ENCODE results near the gene ASAH2B. TPM values are rescaled to one million over a fixed set of nuclear protein-coding genes. Genes with fewer than 3 reads are reported as not detected.

The ASAH2B gene
- total RNA-seq, 1 donor from 2014 or later = 3.8 TPM

- no peak for DNase-seq (ENCODE audit: extremely low spot score, unreplicated experiment)
- H3K4me1 Mint-ChIP-seq (ENCODE audit: unreplicated experiment) = no peaks in the 10 kb centered on the region
- no peak overlapping the region for H3K27ac Mint-ChIP-seq (ENCODE audit: unreplicated experiment)
- peaks cover 30% of the 10 kb centered on the region for H3K27me3 Mint-ChIP-seq (ENCODE audit: unreplicated experiment)
- TF ChIP-seq CTCF (IDR thresholded peaks at IDR 0.05) = no peak
- no peak overlapping the region for H3K4me3 Mint-ChIP-seq (ENCODE audit: unreplicated experiment)
- no peaks in the 10 kb centered on the region for H3K9me3 Mint-ChIP-seq (ENCODE audit: unreplicated experiment)
- H3K36me3 Mint-ChIP-seq (ENCODE audit: unreplicated experiment) = no peaks in the 10 kb centered on the region
Observed at GRCh38 chr10:50805981-50806622, 66.4 kb downstream of the ASAH2B start.

DNA sequence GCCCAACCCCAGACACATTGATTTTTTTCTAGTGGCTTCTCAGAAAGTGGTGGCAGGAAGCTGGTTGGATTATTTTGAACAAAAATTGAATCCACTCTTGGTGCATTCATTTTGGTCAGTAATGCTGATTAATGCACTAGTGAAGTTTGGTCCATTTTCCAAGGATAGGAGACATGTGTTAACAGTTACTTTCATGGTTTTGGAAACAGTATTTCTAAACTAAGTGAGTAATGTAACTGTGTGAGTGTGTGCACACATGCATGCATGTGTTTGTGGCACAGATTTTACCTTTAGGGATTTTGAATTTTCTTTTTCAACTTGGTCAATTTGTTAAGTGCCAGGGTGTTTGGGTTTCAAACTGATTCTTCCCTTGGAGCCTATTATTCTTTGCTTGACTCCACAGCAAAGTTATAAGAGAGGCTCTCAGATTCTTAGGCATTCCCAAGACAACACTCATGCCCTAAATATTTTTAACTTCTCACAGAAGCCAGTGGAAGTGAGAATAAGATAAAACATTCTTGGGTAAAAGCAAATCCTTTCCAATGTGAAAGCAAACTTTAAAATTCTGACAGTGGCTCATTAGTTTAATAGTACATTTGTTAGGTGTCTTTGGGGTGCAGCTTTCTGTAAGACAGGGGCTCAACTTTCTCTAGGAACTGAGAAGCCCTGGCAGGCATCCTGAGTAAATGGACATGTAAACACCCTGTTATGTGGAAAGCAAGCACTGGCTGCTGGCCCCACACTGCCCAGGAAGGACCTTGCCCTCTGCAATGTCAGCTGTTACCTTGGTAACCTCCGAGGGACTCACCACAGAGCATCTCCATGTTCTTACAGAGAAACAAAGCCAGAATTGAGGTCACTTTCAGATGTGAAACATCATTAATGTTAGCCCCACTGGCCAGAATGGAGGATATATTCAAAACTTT lies 68.4 kb downstream of the ASAH2B start:
- DNase-seq (ENCODE audit: extremely low spot score, unreplicated experiment) = no peak
- Mint-ChIP-seq H3K9me3 (ENCODE audit: unreplicated experiment) (no peaks in the 10 kb centered on the region), H3K36me3 (ENCODE audit: unreplicated experiment) (no peaks in the 10 kb centered on the region), H3K27me3 (ENCODE audit: unreplicated experiment) (peaks cover 30% of the 10 kb centered on the region), H3K27ac (ENCODE audit: unreplicated experiment) (no peak overlapping the region), H3K4me3 (ENCODE audit: unreplicated experiment) (no peak overlapping the region), H3K4me1 (ENCODE audit: unreplicated experiment) (no peaks in the 10 kb centered on the region)
- no peak for TF ChIP-seq CTCF (IDR thresholded peaks at IDR 0.05)

Other genes with a start within 250 kb of the ASAH2B start
- 20.7 and 21.0 TPM in 2 replicates for gene SGMS1, start 116.0 kb upstream of the ASAH2B start, total RNA-seq
- not detected in 2 replicates for gene A1CF, start 145.7 kb downstream of the ASAH2B start, total RNA-seq

Data from osteocyte (in vitro differentiated cells).